IMR-90 (cell line): Measurements from ENCODE around the gene CLCN6. TPM values are rescaled to one million over a fixed set of nuclear protein-coding genes. Genes with fewer than 3 reads are reported as not detected.

Source experiments
- ATAC-seq: fragments of 200-7000 bp; cut with Tn5 transposase; 2 replicates; pipeline ENCODE4 v1.9.1; 2020; ENCODE audit warnings: low read depth, mild to moderate bottlenecking, moderate library complexity
- BruUV-seq: library from RNA; stranded (reverse); fragments of 400-500 nt; replicated peaks from 2 replicates; lab custom pipeline; 2021; lab: Mats Ljungman, UMichigan
- CTCF ChIA-PET: fragments of 300-600 bp; formaldehyde crosslinking; extraction: SDS; loops from one replicate; lab custom pipeline; 2021; ENCODE audit warnings: antibody characterized with exemption; lab: Yijun Ruan, JAX
- POLR2A ChIA-PET: fragments of 300-600 bp; sonication (Branson Sonifier 250); formaldehyde crosslinking; loops from one replicate; lab custom pipeline; 2022; ENCODE audit warnings: antibody characterized with exemption; ENCODE audit not compliant: unreplicated experiment; lab: Charles Lee
- DNase-seq: peaks from one replicate; pipeline ENCODE4 v3.0.0; 2013
- H2AFZ ChIP-seq: replicated peaks from 2 replicates; pipeline ENCODE3; 2013; ENCODE audit warnings: low read length, mild to moderate bottlenecking; ENCODE audit not compliant: poor library complexity
- H2AK5ac ChIP-seq: 2 replicates; pipeline ENCODE4 v1.6.1; 2013; ENCODE audit warnings: low read depth, low read length, inconsistent platforms
- H2AK9ac ChIP-seq: replicated peaks from 2 replicates; pipeline ENCODE3; 2013; ENCODE audit warnings: mild to moderate bottlenecking, low read depth, low read length, moderate library complexity; ENCODE audit not compliant: poor library complexity
- H2BK120ac ChIP-seq: 2 replicates; pipeline ENCODE4 v1.6.1; 2013; ENCODE audit warnings: low read depth, low read length, inconsistent platforms
- H2BK15ac ChIP-seq: 3 replicates; pipeline ENCODE4 v1.6.1; 2013; ENCODE audit warnings: low read depth, low read length, inconsistent platforms
- H2BK20ac ChIP-seq: 2 replicates; pipeline ENCODE4 v1.6.1; 2013; ENCODE audit warnings: low read depth, mild to moderate bottlenecking, inconsistent platforms, low read length, moderate library complexity
- H2BK5ac ChIP-seq: 2 replicates; pipeline ENCODE4 v1.6.1; 2013; ENCODE audit warnings: mild to moderate bottlenecking, low read depth, low read length, inconsistent platforms; ENCODE audit not compliant: poor library complexity, severe bottlenecking
- H3K14ac ChIP-seq: replicated peaks from 2 replicates; pipeline ENCODE4 v1.6.1; 2013; ENCODE audit warnings: low read depth, low read length, inconsistent platforms
- H3K18ac ChIP-seq: 2 replicates; pipeline ENCODE4 v1.6.1; 2013; ENCODE audit warnings: low read depth, low read length, control low read depth
- H3K23ac ChIP-seq: 2 replicates; pipeline ENCODE4 v1.6.1; 2013; ENCODE audit warnings: low read depth, low read length, inconsistent platforms
- H3K27ac ChIP-seq: 2 replicates; pipeline ENCODE4 v1.5.1; 2013; ENCODE audit warnings: mild to moderate bottlenecking, control low read depth, low read length; ENCODE audit not compliant: insufficient read depth
- H3K27me3 ChIP-seq: 2 replicates; pipeline ENCODE4 v1.6.1; 2013; ENCODE audit warnings: low read length; ENCODE audit not compliant: control insufficient read depth, insufficient read depth
- H3K36me3 ChIP-seq: 2 replicates; pipeline ENCODE4 v1.6.1; 2013; ENCODE audit warnings: low read length, mixed read lengths; ENCODE audit not compliant: control insufficient read depth, insufficient read depth
- H3K4ac ChIP-seq: 2 replicates; pipeline ENCODE4 v1.6.1; 2013; ENCODE audit warnings: low read depth, low read length, inconsistent platforms
- H3K4me1 ChIP-seq: 2 replicates; pipeline ENCODE4 v1.6.1; 2013; ENCODE audit warnings: low read length, mixed read lengths; ENCODE audit not compliant: control insufficient read depth, insufficient read depth
- H3K4me2 ChIP-seq: 2 replicates; pipeline ENCODE4 v1.6.1; 2013; ENCODE audit warnings: low read depth, mild to moderate bottlenecking, control low read depth, low read length, moderate library complexity
- H3K4me3 ChIP-seq: 2 replicates; pipeline ENCODE4 v1.5.1; 2013; ENCODE audit warnings: low read depth, mild to moderate bottlenecking, control low read depth, low read length, moderate library complexity; ENCODE audit not compliant: insufficient read depth
- H3K56ac ChIP-seq: 2 replicates; pipeline ENCODE4 v1.6.1; 2013; ENCODE audit warnings: low read length, inconsistent platforms; ENCODE audit not compliant: insufficient read depth; ENCODE audit errors: extremely low read depth
- H3K79me1 ChIP-seq, 2 experiments: 2 replicates each; pipeline ENCODE4 v1.6.1; 2013; ENCODE audit warnings: low read length in 2 of 2, inconsistent platforms in 1 of 2, low read depth in 1 of 2
- H3K9ac ChIP-seq: 2 replicates; pipeline ENCODE4 v1.6.1; 2013; ENCODE audit warnings: low read depth, low read length, control low read depth
- H3K9me1 ChIP-seq: 2 replicates; pipeline ENCODE4 v1.6.1; 2013; ENCODE audit warnings: low read length, inconsistent platforms; ENCODE audit not compliant: insufficient read depth
- H3K9me3 ChIP-seq: 2 replicates; pipeline ENCODE4 v1.6.1; 2013; ENCODE audit warnings: low read length; ENCODE audit not compliant: control insufficient read depth, insufficient read depth
- H4K20me1 ChIP-seq: 2 replicates; pipeline ENCODE4 v1.6.1; 2013; ENCODE audit warnings: low read length, inconsistent platforms; ENCODE audit not compliant: insufficient read depth
- H4K5ac ChIP-seq: 2 replicates; pipeline ENCODE4 v1.6.1; 2013; ENCODE audit warnings: mild to moderate bottlenecking, low read depth, low read length, control low read depth
- H4K8ac ChIP-seq, 2 experiments: 2 replicates each; pipeline ENCODE4 v1.6.1; 2013; ENCODE audit warnings: low read depth in 2 of 2, low read length in 2 of 2, control low read depth in 1 of 2, inconsistent platforms in 1 of 2
- H4K91ac ChIP-seq: 2 replicates; pipeline ENCODE4 v1.6.1; 2013; ENCODE audit warnings: low read depth, low read length, inconsistent platforms; ENCODE audit not compliant: insufficient read depth
- MAFK ChIP-seq: IDR thresholded peaks from 2 replicates; pipeline ENCODE4 v1.6.1; 2012; ENCODE audit warnings: low read depth, low read length, improper control_type of control experiment
- POLR2A ChIP-seq: IDR thresholded peaks from 2 replicates; pipeline ENCODE4 v1.6.1; 2012; ENCODE audit warnings: mild to moderate bottlenecking, low read depth, low read length
- WGBS, 2 experiments: methylation state at CpG; one replicate each; pipeline versions ENCODE4 v1.1.5 to v1.1.7; 2013; ENCODE audit warnings: missing lambda C conversion rate in 2 of 2; ENCODE audit not compliant: insufficient read length in 1 of 2; ENCODE audit errors: extremely low coverage in 2 of 2; 5-methylcytosine and 5-hydroxymethylcytosine counted together
- dilution Hi-C: fragments of 300-500 bp; cut with HindIII; formaldehyde crosslinking; loops from one replicate; pipeline ENCODE4 v1.14.3; 2018; ENCODE audit warnings: low sequenced_read_pairs; ENCODE audit not compliant: unreplicated experiment
- in situ Hi-C: fragments of 300-500 bp; cut with MboI; formaldehyde crosslinking; loops from 3 replicates; pipeline ENCODE4 v1.14.3; 2019; ENCODE audit warnings: low sequenced_read_pairs, inconsistent platforms, mixed read lengths
- intact Hi-C: fragments of 100-400 bp; cut with micrococcal nuclease; formaldehyde crosslinking; loops from 2 replicates; pipeline ENCODE4 v1.10.0; 2022
- polyA plus RNA-seq, 3 experiments: library from polyadenylated mRNA; depleted of rRNA; stranded (reverse); fragments of >200 nt; gene quantifications; 2 replicates each; pipeline ENCODE4 v1.2.3, GENCODE V29; 2012; ENCODE audit warnings: low replicate concordance in 1 of 3
- total RNA-seq: library from RNA; depleted of rRNA; stranded (reverse); fragments of >200 nt; gene quantifications from 2 replicates; pipeline ENCODE4 v1.2.3, GENCODE V29; 2012

The CLCN6 gene
- total and polyA plus RNA-seq, 2 of the 4 experiments (the other 2 are of a cell fraction): 4.1 to 10.6 TPM

DNA sequence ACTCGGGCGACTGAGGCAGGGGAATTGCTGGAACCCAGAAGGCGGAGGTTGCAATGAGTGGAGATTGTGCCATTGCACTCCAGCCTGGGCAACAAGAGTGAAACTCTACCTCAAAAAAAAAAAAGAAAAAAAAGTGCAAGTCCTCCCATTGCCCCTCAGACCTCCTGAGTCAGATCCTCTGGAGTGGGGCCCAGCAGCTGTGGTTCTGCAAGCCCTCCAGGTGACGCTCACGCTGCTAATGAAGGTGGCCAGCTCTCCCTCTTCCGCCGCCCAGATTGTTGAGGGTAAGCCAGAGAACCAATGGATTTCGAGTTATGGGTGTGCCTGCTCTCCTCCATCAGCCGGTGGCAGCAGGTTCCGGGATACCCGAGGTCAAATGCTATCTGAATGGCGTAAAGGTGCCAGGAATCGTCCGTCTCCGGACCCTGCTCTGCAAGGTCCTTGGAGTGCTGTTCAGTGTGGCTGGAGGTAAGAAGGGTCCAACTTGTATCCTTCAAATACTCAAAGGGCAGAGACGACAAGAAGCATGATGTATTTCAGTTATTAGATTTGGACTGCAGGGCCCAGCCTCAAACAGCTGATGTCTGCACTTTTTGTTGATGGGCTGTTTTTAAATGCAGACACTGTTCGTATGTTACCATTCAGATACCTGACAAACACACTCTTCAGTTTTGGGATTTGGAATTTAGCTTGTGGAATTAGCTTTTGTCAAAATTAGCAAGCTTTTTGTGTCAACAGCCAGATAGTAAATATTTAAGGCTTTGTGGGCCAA is 17.6 kb downstream of the CLCN6 start:
- Histone ChIP-seq H3K27me3 (no peaks in the 10 kb centered on the region), H3K79me1 (peaks cover 0 to 16% of the 10 kb centered on the region in 2 experiments; a peak in 3 of 4 replicates), H2AK9ac (no peak overlapping the region), H3K9me3 (no peaks in the 10 kb centered on the region), H2BK5ac (no peak overlapping the region), H3K14ac (no peak overlapping the region), H4K91ac (no peak overlapping the region), H3K4me3 (no peak overlapping the region), H4K20me1 (0 out of 2 replicates have a peak, but pooled peaks cover 3% of the 10 kb centered on the region), H4K8ac (no peak overlapping the region), H3K36me3 (peaks cover 55% of the 10 kb centered on the region), H3K4ac (no peak overlapping the region), H3K4me2 (no peak overlapping the region), H3K23ac (no peak overlapping the region), H4K5ac (no peak overlapping the region), H3K9me1 (peaks cover 10% of the 10 kb centered on the region; the same call in 1 of the 2 replicates), H3K27ac (no peak overlapping the region), H2BK15ac (no peak overlapping the region), H3K4me1 (peaks cover 1% of the 10 kb centered on the region; the same call in 1 of the 2 replicates), H2AK5ac (no peak overlapping the region), H2BK20ac (no peak overlapping the region), H3K18ac (no peak overlapping the region), H3K9ac (no peak overlapping the region), H3K56ac (no peak overlapping the region), H2AFZ (no peak overlapping the region), H2BK120ac (no peak overlapping the region)
- dilution Hi-C loops: no loop called here
- 100% methylated on average over 5 of the region's 17 CpGs; no CpG with 5 or more reads in 1 of the 2 experiments for WGBS, 2 experiments
- ATAC-seq: no peak
- no TSS peak for BruUV-seq
- ChIA-PET POLR2A (interaction anchor here (0.6 kb wide), 1 partner anchor 8 kb away, joined by 4 read pairs; no protein-coding TSS in a partner anchor), CTCF (no interaction called here)
- peak; percentile 59 for TF ChIP-seq MAFK
- TF ChIP-seq POLR2A: no peak
- peak; percentile 10 for DNase-seq
- in situ Hi-C loops: no loop called here
- intact Hi-C loops: no loop called here
